ENCODE measurements around the gene ETFBKMT.

Gene ETFBKMT
- 1.1 to 3.9 (median 1.6) reads per million in 9 experiments for total RNA-seq

GRCh38 chr12:31659087-31659942, at the start of gene ETFBKMT:
ETFBKMT (plus strand) TSS chr12:31659688; CDS start chr12:31661954, 2,266 bp downstream.
- peaks cover 5 to 9% of the 10 kb centered on the region in 2 donors for H3K4me1 Mint-ChIP-seq (ENCODE audit: low read depth in 2 of 2)
- peak within 1 kb of the TSS; percentile 83 to 85 for H3K4me3 Mint-ChIP-seq
- H3K27ac Mint-ChIP-seq: peak within 1 kb of the TSS; percentile 92 to 96
- no peaks in the 10 kb centered on the region for H3K9me3 Mint-ChIP-seq
- peak; percentile 86 to 87 (median 86) for DNase-seq
- ATAC-seq (replicated peaks): peak; percentile 99
- H3K36me3 Mint-ChIP-seq (ENCODE audit: insufficient read depth): no peaks in the 10 kb centered on the region
- H3K27me3 Mint-ChIP-seq: no peaks in the 10 kb centered on the region

- no peak overlapping the region for H3K4me3 Mint-ChIP-seq
- H3K27ac Mint-ChIP-seq: peak overlapping the region in 1 of 2 donors; percentile 30
- no peak for DNase-seq
- peaks cover under 1 to 5% of the 10 kb centered on the region in 2 donors for H3K27me3 Mint-ChIP-seq
- H3K36me3 Mint-ChIP-seq (ENCODE audit: insufficient read depth): no peaks in the 10 kb centered on the region
- ATAC-seq (replicated peaks): no peak
- no peaks in the 10 kb centered on the region for H3K9me3 Mint-ChIP-seq
- no peaks in the 10 kb centered on the region for H3K4me1 Mint-ChIP-seq (ENCODE audit: low read depth in 2 of 2)
Observed at GRCh38 chr12:31612819-31613218, 46.7 kb upstream of the ETFBKMT start.

GRCh38 chr12:31618228-31619025, 41.1 kb upstream of the ETFBKMT start:
- peaks cover 6 to 9% of the 10 kb centered on the region in 2 donors for H3K27me3 Mint-ChIP-seq
- H3K36me3 Mint-ChIP-seq (ENCODE audit: insufficient read depth): no peaks in the 10 kb centered on the region
- H3K9me3 Mint-ChIP-seq: no peaks in the 10 kb centered on the region
- no peak overlapping the region for H3K4me3 Mint-ChIP-seq
- H3K27ac Mint-ChIP-seq: no peak overlapping the region
- DNase-seq: no peak
- H3K4me1 Mint-ChIP-seq (ENCODE audit: low read depth in 2 of 2): no peaks in the 10 kb centered on the region
- ATAC-seq (replicated peaks): no peak

- H3K4me3 Mint-ChIP-seq: no peak overlapping the region
- H3K27me3 Mint-ChIP-seq: peaks cover 6 to 9% of the 10 kb centered on the region in 2 donors
- H3K36me3 Mint-ChIP-seq (ENCODE audit: insufficient read depth): no peaks in the 10 kb centered on the region
- no peak overlapping the region for H3K27ac Mint-ChIP-seq
- ATAC-seq (replicated peaks): no peak
- H3K9me3 Mint-ChIP-seq: no peaks in the 10 kb centered on the region
- DNase-seq: no peak
- no peaks in the 10 kb centered on the region for H3K4me1 Mint-ChIP-seq (ENCODE audit: low read depth in 2 of 2)
Observed at GRCh38 chr12:31620311-31620710, 39.2 kb upstream of the ETFBKMT start.

- H3K4me1 Mint-ChIP-seq (ENCODE audit: low read depth in 2 of 2): peaks cover 0 to 4% of the 10 kb centered on the region in 2 donors
- no peak overlapping the region for H3K27ac Mint-ChIP-seq
- no peaks in the 10 kb centered on the region for H3K9me3 Mint-ChIP-seq
- H3K27me3 Mint-ChIP-seq: peaks cover 11 to 19% of the 10 kb centered on the region in 2 donors
- DNase-seq (no peak), ATAC-seq (replicated peaks) (no peak)
- H3K4me3 Mint-ChIP-seq: no peak overlapping the region
- H3K36me3 Mint-ChIP-seq (ENCODE audit: insufficient read depth): no peaks in the 10 kb centered on the region
Observed at GRCh38 chr12:31622038-31622437, 37.5 kb upstream of the ETFBKMT start.

- Mint-ChIP-seq H3K27ac (no peak overlapping the region), H3K4me1 (ENCODE audit: low read depth in 2 of 2) (peaks cover 0 to 4% of the 10 kb centered on the region in 2 donors), H3K4me3 (no peak overlapping the region), H3K36me3 (ENCODE audit: insufficient read depth) (no peaks in the 10 kb centered on the region), H3K27me3 (peaks cover 7 to 24% of the 10 kb centered on the region in 2 donors), H3K9me3 (no peaks in the 10 kb centered on the region)
- DNase-seq: no peak
- no peak for ATAC-seq (replicated peaks)
Observed at GRCh38 chr12:31626270-31626995, 33.1 kb upstream of the ETFBKMT start.

- H3K36me3 Mint-ChIP-seq (ENCODE audit: insufficient read depth): no peaks in the 10 kb centered on the region
- peaks cover 0 to 4% of the 10 kb centered on the region in 2 donors for H3K4me1 Mint-ChIP-seq (ENCODE audit: low read depth in 2 of 2)
- no peak for DNase-seq
- H3K4me3 Mint-ChIP-seq: no peak overlapping the region
- no peaks in the 10 kb centered on the region for H3K9me3 Mint-ChIP-seq
- no peak for ATAC-seq (replicated peaks)
- H3K27ac Mint-ChIP-seq: no peak overlapping the region
- H3K27me3 Mint-ChIP-seq: peaks cover 5 to 31% of the 10 kb centered on the region in 2 donors
Observed at GRCh38 chr12:31627456-31628054, 31.9 kb upstream of the ETFBKMT start.

GRCh38 chr12:31629756-31630732, 29.4 kb upstream of the ETFBKMT start:
- peaks cover 5 to 36% of the 10 kb centered on the region in 2 donors for H3K27me3 Mint-ChIP-seq
- no peak overlapping the region for H3K27ac Mint-ChIP-seq
- no peak overlapping the region for H3K4me3 Mint-ChIP-seq
- H3K9me3 Mint-ChIP-seq: no peaks in the 10 kb centered on the region
- ATAC-seq (replicated peaks) (no peak), DNase-seq (no peak)
- peaks cover 0 to 4% of the 10 kb centered on the region in 2 donors for H3K4me1 Mint-ChIP-seq (ENCODE audit: low read depth in 2 of 2)
- no peaks in the 10 kb centered on the region for H3K36me3 Mint-ChIP-seq (ENCODE audit: insufficient read depth)

- no peak for ATAC-seq (replicated peaks)
- no peak for DNase-seq
Observed at GRCh38 chr12:31631023-31631724, 28.3 kb upstream of the ETFBKMT start.

GRCh38 chr12:31631809-31632208, 27.7 kb upstream of the ETFBKMT start:
- Mint-ChIP-seq H3K27me3 (peaks cover 0 to 28% of the 10 kb centered on the region in 2 donors), H3K36me3 (ENCODE audit: insufficient read depth) (peaks cover 4% of the 10 kb centered on the region), H3K27ac (no peak overlapping the region), H3K4me1 (ENCODE audit: low read depth in 2 of 2) (peaks cover 3 to 6% of the 10 kb centered on the region in 2 donors), H3K9me3 (no peaks in the 10 kb centered on the region), H3K4me3 (no peak overlapping the region)
- DNase-seq (no peak), ATAC-seq (replicated peaks) (no peak)

More at GRCh38 chr12:31631023-31631724, 28.3 kb upstream of the ETFBKMT start:
- H3K4me1 Mint-ChIP-seq (ENCODE audit: low read depth in 2 of 2): peaks cover under 1 to 1% of the 10 kb centered on the region in 2 donors
- no peak overlapping the region for H3K27ac Mint-ChIP-seq
- peaks cover 5 to 34% of the 10 kb centered on the region in 2 donors for H3K27me3 Mint-ChIP-seq
- no peak overlapping the region for H3K4me3 Mint-ChIP-seq
- H3K36me3 Mint-ChIP-seq (ENCODE audit: insufficient read depth): no peaks in the 10 kb centered on the region
- no peaks in the 10 kb centered on the region for H3K9me3 Mint-ChIP-seq

- DNase-seq (no peak), ATAC-seq (replicated peaks) (no peak)
- H3K36me3 Mint-ChIP-seq (ENCODE audit: insufficient read depth): peaks cover 9% of the 10 kb centered on the region
- H3K4me3 Mint-ChIP-seq: no peak overlapping the region
- H3K9me3 Mint-ChIP-seq: no peaks in the 10 kb centered on the region
- H3K4me1 Mint-ChIP-seq (ENCODE audit: low read depth in 2 of 2): peaks cover 4 to 6% of the 10 kb centered on the region in 2 donors
- peaks cover 0 to 26% of the 10 kb centered on the region in 2 donors for H3K27me3 Mint-ChIP-seq
- no peak overlapping the region for H3K27ac Mint-ChIP-seq
Observed at GRCh38 chr12:31633464-31633863, 26.0 kb upstream of the ETFBKMT start.
